ENCODE data around the gene SRP72.
"Not testable (repeated sequence)": the region's sequence is repeated elsewhere in the genome, so short reads cannot be mapped to it uniquely, and the experiment has no call there.

The SRP72 gene

GRCh38 chr4:56465599-56466295, 1.7 kb upstream of the SRP72 start:
- no peak for DNase-seq (ENCODE audit: low read depth)

- not testable (repeated sequence) for DNase-seq (ENCODE audit: low read depth)
Observed at GRCh38 chr4:56466296-56466761, 1.1 kb upstream of the SRP72 start.

- no peak for DNase-seq (ENCODE audit: low read depth)
Observed at GRCh38 chr4:56466910-56467283, 520 bp upstream of the SRP72 start.

GRCh38 chr4:56468097-56468422, 643 bp downstream of the SRP72 start:
- DNase-seq (ENCODE audit: low read depth) = no peak

- no peak for DNase-seq (ENCODE audit: low read depth)
Observed at GRCh38 chr4:56469489-56470210, 2.2 kb downstream of the SRP72 start.

- no peak for DNase-seq (ENCODE audit: low read depth)
Observed at GRCh38 chr4:56475917-56476316, 8.5 kb downstream of the SRP72 start.

- DNase-seq (ENCODE audit: low read depth) = no peak
Observed at GRCh38 chr4:56477192-56477702, 9.8 kb downstream of the SRP72 start.

- no peak for DNase-seq (ENCODE audit: low read depth)
Observed at GRCh38 chr4:56480691-56481090, 13.3 kb downstream of the SRP72 start.

GRCh38 chr4:56496241-56496640, 28.8 kb downstream of the SRP72 start:
- no peak for DNase-seq (ENCODE audit: low read depth)

- peak; percentile 26 for DNase-seq (ENCODE audit: low read depth)
Observed at GRCh38 chr4:56505269-56506130, 38.1 kb downstream of the SRP72 start, which contains the start of gene ARL9. TSS of gene ARL9 (plus strand) at chr4:56505791. CDS start at chr4:56505863, 72 bp downstream.

GRCh38 chr4:56511098-56511497, 43.7 kb downstream of the SRP72 start:
- DNase-seq (ENCODE audit: low read depth) = no peak

GRCh38 chr4:56512166-56512565, 44.7 kb downstream of the SRP72 start:
- no peak for DNase-seq (ENCODE audit: low read depth)

- DNase-seq (ENCODE audit: low read depth) = no peak
Observed at GRCh38 chr4:56513517-56513916, 46.1 kb downstream of the SRP72 start.

GRCh38 chr4:56530269-56531148, 63.1 kb downstream of the SRP72 start:
- DNase-seq (ENCODE audit: low read depth) = peak; percentile 57

- no peak for DNase-seq (ENCODE audit: low read depth)
Observed at GRCh38 chr4:56531149-56531770, 63.8 kb downstream of the SRP72 start.

GRCh38 chr4:56531823-56532222, 64.4 kb downstream of the SRP72 start:
- DNase-seq (ENCODE audit: low read depth) = no peak

GRCh38 chr4:56532239-56532638, 64.8 kb downstream of the SRP72 start:
- no peak for DNase-seq (ENCODE audit: low read depth)

GRCh38 chr4:56535915-56536314, 68.5 kb downstream of the SRP72 start:
- DNase-seq (ENCODE audit: low read depth) = no peak

- DNase-seq (ENCODE audit: low read depth) = no peak
Observed at GRCh38 chr4:56537147-56537546, 69.7 kb downstream of the SRP72 start.

GRCh38 chr4:56540826-56541225, 73.4 kb downstream of the SRP72 start:
- DNase-seq (ENCODE audit: low read depth) = no peak

- DNase-seq (ENCODE audit: low read depth) = peak; percentile 74
Observed at GRCh38 chr4:56544573-56545131, 77.2 kb downstream of the SRP72 start.

Data from stimulated activated CD8-positive, alpha-beta memory T cell treated with anti-CD3 and anti-CD28 coated beads, Interleukin-7, amount 100 ng/mL, for 24 hours (primary cell).